HG02938 (cell line): ENCODE results near the gene DNLZ.

Experiments used
- ATAC-seq: cut with Tn5 transposase; IDR thresholded peaks from one replicate; pipeline ENCODE4 v1.9.1; 2021; ENCODE audit warnings: mild to moderate bottlenecking, moderate library complexity; ENCODE audit not compliant: unreplicated experiment

DNLZ gene

DNA sequence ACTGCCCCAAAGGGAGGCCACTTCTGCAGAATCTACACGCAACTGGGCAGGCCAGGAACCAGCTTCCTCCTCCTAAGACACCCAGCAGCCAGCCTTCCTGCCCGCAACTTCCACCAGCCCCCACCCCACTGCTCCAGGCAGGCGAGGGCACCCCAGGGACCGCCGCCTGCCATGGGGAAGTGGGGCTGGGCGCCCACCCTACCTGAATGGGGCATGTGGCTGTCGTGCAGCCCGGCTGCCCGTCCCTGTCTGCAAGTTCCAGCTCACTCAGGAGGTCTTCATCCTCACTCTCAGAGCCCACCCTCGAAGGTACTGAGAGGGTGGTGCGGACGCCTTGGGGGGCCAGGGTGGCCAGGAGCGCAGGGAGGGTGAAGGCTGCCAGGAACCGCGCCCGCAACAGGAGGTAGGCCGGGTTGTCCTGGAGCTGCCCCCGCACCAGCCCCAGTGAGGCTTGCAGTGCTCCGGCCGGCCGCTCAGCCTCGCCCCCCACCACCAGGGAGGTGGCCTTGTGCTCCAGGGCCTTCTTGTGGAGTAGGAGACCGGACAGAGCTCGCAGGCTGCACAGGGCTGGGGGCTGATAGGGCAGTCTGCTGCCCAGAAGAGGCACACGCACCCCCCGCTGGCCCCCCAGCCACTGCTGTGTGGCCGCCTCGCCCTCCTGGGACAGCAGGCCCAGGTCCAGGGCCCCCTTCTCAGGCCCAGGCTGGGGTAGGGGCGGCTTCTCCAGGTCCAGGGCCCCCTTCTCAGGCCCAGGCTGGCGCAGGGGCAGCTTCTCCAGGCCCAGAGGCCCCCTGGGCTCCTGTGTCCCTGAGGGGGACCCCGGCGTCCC, 14.0 kb upstream of the DNLZ start:
- no peak for ATAC-seq

DNA sequence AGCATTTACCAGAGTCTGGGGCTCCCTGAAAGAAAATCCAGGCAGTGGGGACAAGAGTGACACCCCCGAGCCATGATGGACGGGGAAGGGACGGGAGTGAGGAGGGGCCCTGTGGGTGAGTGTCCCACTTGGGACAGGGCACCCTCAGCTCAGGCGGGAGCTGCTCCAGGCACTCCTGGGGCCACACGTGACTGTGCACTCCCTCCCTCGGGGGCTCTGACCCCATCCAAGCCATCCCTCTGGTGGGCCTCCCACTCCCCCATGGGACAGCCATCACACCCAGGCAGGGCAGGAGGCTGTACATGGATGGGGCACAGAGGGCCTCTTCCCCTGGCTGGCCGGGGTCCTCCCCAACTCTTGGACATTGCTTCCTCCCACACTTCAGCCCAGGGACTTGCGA, 12.9 kb upstream of the DNLZ start:
- ATAC-seq = no peak

DNA sequence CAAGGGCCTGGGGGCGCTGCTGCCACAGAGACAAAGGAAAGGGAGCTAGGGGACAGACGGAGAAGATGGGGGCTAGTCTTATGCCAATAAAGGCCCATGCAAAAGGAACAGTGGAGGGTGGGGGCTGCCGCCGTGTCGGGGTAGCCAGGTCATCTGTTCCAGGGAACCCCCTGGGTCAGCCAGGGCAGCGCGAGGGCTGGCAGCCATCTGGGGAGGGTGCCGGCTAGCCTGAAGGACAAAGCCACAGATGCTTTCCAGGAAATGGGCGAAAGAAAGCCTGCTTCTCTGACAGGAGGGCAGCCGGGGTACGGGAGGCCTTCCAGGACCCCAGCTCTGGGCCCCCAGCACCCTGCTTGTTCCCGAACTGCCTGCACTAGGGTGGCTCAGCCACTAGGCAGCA, 11.6 kb upstream of the DNLZ start:
- no peak for ATAC-seq

- ATAC-seq = no peak
Observed at GRCh38 chr9:136374183-136374575, 10.6 kb upstream of the DNLZ start.

- no peak for ATAC-seq
Observed at GRCh38 chr9:136373300-136374182, 10.0 kb upstream of the DNLZ start, which contains the start of gene CARD9. Gene CARD9, minus strand, starts transcription at chr9:136373669. Its CDS starts 1,591 bp downstream, at chr9:136372078.

- no peak for ATAC-seq
Observed at GRCh38 chr9:136372561-136373299, 9.2 kb upstream of the DNLZ start.

DNA sequence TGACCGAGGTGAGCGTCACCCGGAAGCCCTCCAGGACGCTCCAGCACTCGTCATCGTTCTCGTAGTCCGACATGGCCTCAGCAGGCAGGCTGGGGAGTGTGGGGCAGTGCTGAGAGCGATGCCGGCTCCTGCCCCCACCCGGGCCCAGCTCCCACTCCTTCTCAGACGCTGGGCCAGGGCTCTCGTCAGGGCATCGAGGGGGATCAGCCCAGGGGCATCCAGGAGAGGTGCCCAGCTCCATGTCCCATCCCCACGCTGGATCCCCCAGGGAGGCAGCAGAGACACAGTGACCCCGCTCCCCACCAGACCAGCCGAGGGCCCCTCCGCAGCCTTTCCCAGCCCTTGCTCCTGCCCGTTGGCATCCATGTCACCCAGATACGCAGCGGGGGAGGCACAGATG, 8.5 kb upstream of the DNLZ start:
- no peak for ATAC-seq

- no peak for ATAC-seq
Observed at GRCh38 chr9:136371533-136371880, 8.0 kb upstream of the DNLZ start.

DNA sequence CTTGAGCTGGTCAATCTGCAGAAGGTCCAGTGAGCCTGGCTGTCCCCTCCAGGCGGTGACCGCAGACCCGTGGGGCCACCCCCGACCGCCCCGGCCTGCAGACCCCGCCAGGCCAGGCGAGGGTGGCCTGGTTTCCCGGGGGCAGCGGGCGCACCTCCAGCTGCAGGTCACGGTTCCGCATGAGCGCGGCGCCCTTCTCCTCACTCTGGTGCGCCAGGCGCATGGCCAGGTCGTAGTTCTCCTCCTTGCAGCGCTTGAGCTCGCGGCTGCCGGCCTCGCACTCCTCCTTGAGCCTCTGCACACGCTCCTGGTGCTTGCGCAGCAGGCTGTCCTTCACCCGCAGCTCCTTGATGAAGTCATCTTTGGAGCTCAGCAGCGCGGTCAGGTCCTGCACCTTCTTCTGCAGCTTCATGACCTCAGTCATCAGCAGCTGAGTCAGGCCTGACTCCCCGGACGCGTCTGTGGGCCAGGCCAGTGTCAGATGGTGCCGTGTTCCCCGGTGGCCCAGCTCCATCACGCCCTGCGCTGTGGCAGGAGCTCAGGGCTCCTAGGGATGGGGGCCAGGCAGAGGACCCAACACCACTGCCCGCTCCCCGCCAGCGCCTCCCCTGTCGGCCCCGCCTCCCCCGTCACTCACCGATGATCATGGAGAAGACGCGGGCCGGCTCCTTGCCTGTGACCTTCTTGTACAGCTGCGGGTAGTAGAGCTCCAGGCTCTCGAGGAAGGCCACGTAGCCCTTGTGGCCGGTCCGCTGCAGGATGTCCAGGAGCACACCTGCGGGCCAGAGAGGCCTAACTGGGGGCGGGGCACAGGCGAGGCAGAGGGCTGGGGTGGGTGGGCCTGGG, 7.4 kb upstream of the DNLZ start:
- ATAC-seq = no peak

GRCh38 chr9:136370037-136370436, 6.5 kb upstream of the DNLZ start:
- no peak for ATAC-seq

- no peak for ATAC-seq
Observed at GRCh38 chr9:136368190-136368589, 4.6 kb upstream of the DNLZ start.

DNA sequence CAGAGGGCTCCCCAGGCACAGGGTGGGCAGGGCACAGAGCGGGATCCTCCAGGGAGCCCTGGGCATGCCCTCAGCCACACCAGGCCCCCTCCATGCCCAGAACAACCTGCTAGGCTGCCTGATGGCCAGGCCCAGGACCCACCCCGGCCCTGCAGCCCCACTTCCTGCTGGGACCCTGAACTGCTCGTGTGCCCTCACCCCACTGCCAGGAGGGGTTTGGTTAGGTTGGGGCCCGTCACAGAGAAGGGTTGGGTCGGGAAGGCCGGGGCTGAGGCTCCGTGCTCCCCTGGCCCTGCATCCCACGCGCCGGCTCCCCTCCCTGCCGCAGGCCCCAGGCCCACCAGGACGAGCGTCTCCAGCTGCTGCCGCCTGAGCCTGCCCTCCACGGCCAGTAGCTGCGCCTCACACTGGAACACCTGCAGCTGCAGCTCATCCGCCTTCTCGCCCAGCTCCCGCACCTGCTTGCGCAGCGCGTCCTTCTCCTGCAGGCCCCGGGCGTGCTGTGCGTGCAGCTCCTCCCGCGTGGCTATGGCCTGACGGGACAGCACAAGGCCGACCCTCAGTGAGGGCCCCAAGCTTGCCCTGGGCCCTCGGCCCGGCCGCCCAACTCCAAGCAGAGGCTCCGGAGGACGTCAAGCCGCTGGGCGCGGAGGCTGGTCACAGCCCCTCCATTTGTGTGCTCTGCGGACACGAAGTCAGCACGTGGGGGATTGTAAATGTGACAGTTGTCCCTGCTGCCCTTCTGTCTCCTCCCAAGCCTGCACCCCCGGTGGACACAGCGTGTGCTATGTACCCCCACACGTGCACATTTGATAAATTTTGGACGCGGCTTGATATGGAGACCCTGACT, 4.0 kb upstream of the DNLZ start:
- no peak for ATAC-seq

DNA sequence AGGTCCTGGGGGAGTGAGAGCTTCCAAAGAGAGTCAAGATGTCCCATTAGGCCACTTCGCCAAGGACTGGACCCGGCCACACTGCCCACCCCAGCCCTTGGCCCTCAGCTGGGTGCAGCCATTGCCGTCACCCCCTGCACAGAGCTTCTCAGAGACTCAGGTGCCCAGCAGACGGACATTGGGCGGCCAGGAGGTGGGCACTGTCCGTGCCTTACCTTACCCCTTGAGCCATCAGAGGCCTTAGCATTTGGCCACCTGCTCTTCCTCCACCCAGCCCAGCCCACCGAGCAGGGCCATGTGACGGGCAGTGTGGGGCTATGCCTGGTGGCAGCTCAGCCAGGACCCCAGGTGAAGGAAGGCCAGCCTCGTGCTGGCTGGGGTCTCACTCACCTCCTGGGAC, 3.3 kb upstream of the DNLZ start:
- no peak for ATAC-seq

- no peak for ATAC-seq
Observed at GRCh38 chr9:136365775-136366222, 2.3 kb upstream of the DNLZ start.

DNA sequence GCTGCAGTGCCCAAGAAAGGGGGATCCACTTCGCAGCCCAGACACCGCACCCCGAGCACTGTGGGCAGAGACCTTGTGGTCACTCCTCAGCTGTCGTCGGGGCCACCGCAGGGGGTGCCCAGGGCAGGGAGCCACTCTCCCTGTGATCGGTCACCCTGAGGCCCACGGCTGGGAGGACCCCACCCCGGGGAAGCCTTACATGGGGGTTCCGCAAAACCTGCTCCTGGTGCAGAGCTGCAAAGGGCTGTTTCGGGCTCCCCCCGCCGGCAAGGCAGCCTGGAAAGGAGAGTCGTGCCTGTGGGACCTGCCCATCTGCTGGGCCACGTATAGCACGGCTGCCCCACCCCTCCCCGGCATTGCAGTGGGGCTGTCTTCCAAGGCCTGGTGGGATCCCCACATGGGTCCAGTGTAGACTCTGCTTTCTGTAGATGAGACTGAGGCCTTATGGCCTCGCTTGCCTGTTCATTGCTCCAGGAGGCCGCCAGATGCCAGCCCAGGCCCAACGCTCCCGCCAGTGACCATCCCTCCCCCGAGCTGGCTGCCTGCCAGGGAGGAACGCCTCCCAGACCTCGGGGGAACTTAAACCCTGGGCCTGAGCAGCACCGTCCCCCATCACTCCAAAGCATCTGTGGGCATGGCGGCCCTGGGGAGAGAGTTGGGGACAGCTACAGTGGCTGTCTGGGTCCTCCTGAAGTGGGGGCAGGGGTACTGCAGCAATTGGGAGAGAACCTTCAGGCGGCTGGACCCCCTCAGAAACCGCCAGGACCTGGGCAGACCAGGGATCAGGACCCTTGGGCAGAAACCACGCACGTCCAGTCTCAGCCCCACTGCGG, 1.6 kb upstream of the DNLZ start:
- no peak for ATAC-seq

- ATAC-seq = no peak
Observed at GRCh38 chr9:136363949-136364748, 605 bp upstream of the DNLZ start.

DNA sequence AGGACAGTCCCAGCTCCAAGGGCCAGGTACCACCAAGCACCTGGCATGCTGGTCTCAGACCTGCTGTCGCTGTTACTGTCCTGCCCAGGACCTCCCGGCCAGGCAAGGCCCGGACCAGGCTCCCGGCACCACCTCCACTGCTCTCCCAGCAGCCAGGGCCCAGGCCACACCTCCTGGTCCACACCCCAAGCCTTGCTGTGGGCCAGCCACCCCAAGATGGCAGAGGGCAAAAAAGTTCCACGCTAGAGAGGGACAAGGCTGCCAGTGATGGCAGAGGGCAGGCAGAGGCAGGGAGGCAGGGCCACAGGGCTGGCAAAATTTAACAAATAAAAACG, 1.1 kb downstream of the DNLZ start:
- ATAC-seq = no peak
